ENCODE data around the gene ARG2. TPM values are rescaled to one million over a fixed set of nuclear protein-coding genes. Genes with fewer than 3 reads are reported as not detected.

Gene ARG2
- total and polyA plus RNA-seq, 9 of the 15 experiments (the other 6 are each of a cell fraction or from before 2014, with no cell fraction given), result 6.2 to 75.0 (median 17.8) TPM

GRCh38 chr14:67622675-67623074 lies 3.0 kb downstream of the ARG2 start (continued):
- TF ChIP-seq MECOM (CRISPR knock-in tag; IDR thresholded peaks at IDR 0.05), result no peak
- no peak for TF ChIP-seq E2F6 (IDR thresholded peaks at IDR 0.05; ENCODE audit: borderline replicate concordance in 1 of 2, extremely low read depth in 1 of 2, insufficient read depth in 1 of 2, insufficient read length in 1 of 2, low read depth in 1 of 2, low read length in 1 of 2, poor library complexity in 1 of 2, severe bottlenecking in 1 of 2)
- peak; percentile 72 for TF ChIP-seq TFAP4 (CRISPR knock-in tag; IDR thresholded peaks at IDR 0.05; ENCODE audit: borderline replicate concordance)
- no peak for TF ChIP-seq GTF2F1 (IDR thresholded peaks at IDR 0.05; ENCODE audit: low read depth, low read length)
- peak; percentile 73; the same call in 1 of the 2 replicates for TF ChIP-seq ZBTB17 (CRISPR knock-in tag; IDR thresholded peaks at IDR 0.05)
- TF ChIP-seq PRDM10 (IDR thresholded peaks at IDR 0.05; ENCODE audit: partially characterized antibody), result no peak
- TF ChIP-seq SRSF1 (IDR thresholded peaks at IDR 0.05; ENCODE audit: low read depth, low read length), result no peak
- no peak for TF ChIP-seq ZNF511 (CRISPR knock-in tag; IDR thresholded peaks at IDR 0.05)
- no peak for TF ChIP-seq ZNF184 (CRISPR knock-in tag; IDR thresholded peaks at IDR 0.05)
- TF ChIP-seq JUND (IDR thresholded peaks at IDR 0.05; ENCODE audit: borderline replicate concordance, low read depth, low read length), result peak; percentile 28; the same call in 1 of the 2 replicates
- TF ChIP-seq JUND (tag; IDR thresholded peaks at IDR 0.05; ENCODE audit: borderline replicate concordance, low read depth, low read length), result peak; percentile 26; the same call in 1 of the 3 replicates
